T-cell (primary cell): ENCODE measurements around the gene TMEM80. TPM values are rescaled to one million over a fixed set of nuclear protein-coding genes. Genes with fewer than 3 reads are reported as not detected.
"Not testable (repeated sequence)": the region's sequence is repeated elsewhere in the genome, so short reads cannot be mapped to it uniquely, and the experiment has no call there.

Source experiments
- ATAC-seq, 4 experiments: fragments of 200-7000 bp in 3 of 4; fragments of 150-1000 bp in 1 of 4; cut with Tn5 transposase; replicated peaks in 1 of 4; 1 replicate in 3 of 4; 2 replicates in 1 of 4; pipeline ENCODE4 v1.10.0; 2021; ENCODE audit warnings: moderate library complexity in 3 of 4, mild to moderate bottlenecking in 2 of 4, moderate number of reproducible peaks in 1 of 4
- CTCF ChIA-PET, 2 donors: fragments of 300-600 bp; sonication (Branson Sonifier 250); formaldehyde crosslinking; loops; one replicate each; lab custom pipeline; 2022; ENCODE audit warnings: antibody characterized with exemption in 2 of 2; lab: Charles Lee
- POLR2A ChIA-PET, 2 donors: fragments of 300-600 bp; sonication (Branson Sonifier 250); formaldehyde crosslinking; loops; one replicate each; lab custom pipeline; 2022; ENCODE audit warnings: antibody characterized with exemption in 2 of 2; lab: Charles Lee
- DNase-seq, 35 experiments: peaks; one replicate each; pipeline versions ENCODE4 v3.0.0 to v3.0.0-alpha.2; 2013 to 2023
- H3K27ac ChIP-seq: one replicate; pipeline ENCODE4 v1.5.1; 2013; ENCODE audit warnings: low read length
- H3K27me3 ChIP-seq, 2 experiments: replicated peaks in 1 of 2; 1 replicate in 1 of 2; 2 replicates in 1 of 2; pipeline versions ENCODE4 v1.6.1 to v1.7.0; 2013; ENCODE audit warnings: low read length in 1 of 2, mixed read lengths in 1 of 2; ENCODE audit not compliant: control insufficient read depth in 2 of 2, insufficient read depth in 2 of 2; ENCODE audit errors: extremely low read depth in 1 of 2
- H3K36me3 ChIP-seq, 2 donors: 1 replicate in 1 of 2; 2 replicates in 1 of 2; pipeline versions ENCODE4 v1.6.1 to v1.7.0; 2013; ENCODE audit warnings: low read length in 1 of 2; ENCODE audit not compliant: control insufficient read depth in 2 of 2, insufficient read depth in 1 of 2; ENCODE audit errors: extremely low read depth in 1 of 2
- H3K4me1 ChIP-seq, 2 experiments: 1 replicate in 1 of 2; 2 replicates in 1 of 2; pipeline versions ENCODE4 v1.6.1 to v1.7.0; 2013; ENCODE audit warnings: low read length in 2 of 2, mixed read lengths in 1 of 2; ENCODE audit not compliant: insufficient read depth in 2 of 2, control insufficient read depth in 1 of 2; ENCODE audit errors: extremely low read depth in 1 of 2
- H3K4me3 ChIP-seq, 2 donors: 1 replicate in 1 of 2; 2 replicates in 1 of 2; pipeline versions ENCODE4 v1.5.1 to v1.7.0; 2013; ENCODE audit warnings: mild to moderate bottlenecking in 2 of 2, low read length in 1 of 2, moderate library complexity in 1 of 2; ENCODE audit not compliant: control insufficient read depth in 1 of 2; ENCODE audit errors: extremely low read depth in 1 of 2
- H3K9me3 ChIP-seq: 2 replicates; pipeline ENCODE4 v1.7.0; 2013
- H3K27ac Mint-ChIP-seq, 2 donors: one replicate each; pipeline ENCODE4 v1.8.0; 2020 to 2021; ENCODE audit warnings: mild to moderate bottlenecking in 2 of 2, mixed read lengths in 2 of 2
- H3K27me3 Mint-ChIP-seq, 2 donors: one replicate each; pipeline ENCODE4 v1.8.0; 2021 to 2022; ENCODE audit warnings: mixed read lengths in 2 of 2
- H3K36me3 Mint-ChIP-seq: one replicate; pipeline ENCODE4 v1.8.0; 2021; ENCODE audit warnings: mixed read lengths
- H3K4me1 Mint-ChIP-seq, 3 donors: one replicate each; pipeline ENCODE4 v1.8.0; 2020 to 2022; ENCODE audit warnings: mixed read lengths in 3 of 3, mild to moderate bottlenecking in 1 of 3
- H3K4me3 Mint-ChIP-seq, 3 donors: one replicate each; pipeline ENCODE4 v1.8.0; 2020 to 2022; ENCODE audit warnings: mild to moderate bottlenecking in 3 of 3, mixed read lengths in 3 of 3, moderate library complexity in 3 of 3
- H3K9me3 Mint-ChIP-seq, 3 donors: one replicate each; pipeline ENCODE4 v1.8.0; 2020 to 2022; ENCODE audit warnings: mixed read lengths in 3 of 3
- WGBS: methylation state at CpG from one replicate; pipeline ENCODE4 v1.1.5; 2013; ENCODE audit warnings: missing lambda C conversion rate; ENCODE audit not compliant: insufficient coverage; 5-methylcytosine and 5-hydroxymethylcytosine counted together
- total RNA-seq, 35 experiments: library from RNA in 6 of 35; stranded (reverse) in 6 of 35; fragments of 120-200 nt in 1 of 35; gene quantifications; one replicate each; pipeline versions ENCODE4 v1.2.1 to v1.2.4 and lab custom pipeline; 2013 to 2026

TMEM80 gene
- total RNA-seq: 10 to 100 TPM; 21.2 to 43.9 (median 42.4) TPM
- total RNA-seq (2013): 20.1 TPM
- 3.9 to 33.6 (median 16.9) reads per million in 29 experiments for total RNA-seq (lab: John Stamatoyannopoulos, UW)

DNA sequence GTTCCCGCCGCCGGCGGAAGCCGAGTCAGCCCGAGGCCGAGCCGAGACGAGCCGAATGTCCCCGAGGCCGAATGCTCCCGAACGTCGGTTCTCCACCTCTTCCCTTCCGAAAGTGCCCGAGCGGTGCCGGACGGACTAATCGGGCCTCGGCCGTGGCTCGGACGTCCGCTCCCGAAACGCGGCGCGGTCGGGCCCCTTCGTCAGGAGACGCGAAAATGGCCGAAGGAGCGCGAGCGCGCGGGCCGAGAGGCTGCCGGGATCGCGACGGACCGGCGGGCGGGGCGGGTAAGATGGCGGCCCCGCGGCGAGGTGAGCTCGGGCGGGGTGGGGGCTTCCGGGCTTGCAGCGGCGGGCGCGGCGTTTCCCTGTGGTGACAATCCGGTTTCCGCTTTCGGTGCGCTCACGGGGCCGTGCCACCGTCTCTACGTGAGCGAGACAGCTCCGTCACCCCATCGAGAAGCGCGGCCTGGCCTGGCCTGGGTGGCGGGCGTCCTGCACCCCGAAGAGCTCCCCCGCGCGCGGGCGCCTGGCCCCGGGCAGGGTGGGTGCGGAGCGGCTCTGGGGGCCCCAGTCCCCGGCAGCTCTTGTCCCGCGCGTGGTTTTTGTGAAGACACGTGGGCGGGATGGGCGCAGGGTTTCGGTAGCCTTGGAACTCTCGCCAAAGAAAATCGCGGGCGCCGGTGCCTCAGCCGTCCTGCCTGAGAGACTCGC is at the start of gene TMEM80:
TSS of gene TMEM80 (plus strand) at position 279 of the 711 bp plus-strand sequence. CDS start at position 291, 12 bp downstream.
- Histone ChIP-seq H3K36me3 (peaks cover 0 to 7% of the 10 kb centered on the region in 2 donors), H3K4me3 (peak within 1 kb of the TSS; percentile 73 to 88), H3K9me3 (no peaks in the 10 kb centered on the region), H3K27ac (peak within 1 kb of the TSS; percentile 98), H3K4me1 (peaks cover 26 to 62% of the 10 kb centered on the region in 2 experiments), H3K27me3 (no peaks in the 10 kb centered on the region)
- peak; percentile 62 to 73 (median 72) for ATAC-seq
- CTCF ChIA-PET: interaction anchor here in 1 of 2 donors (1.0 to 2.3 kb wide), 4 partner anchors 26 to 140 kb away, joined by 3 to 14 read pairs (median 4); no protein-coding TSS in a partner anchor
- peaks cover 3% of the 10 kb centered on the region for H3K36me3 Mint-ChIP-seq
- peak within 1 kb of the TSS; percentile 84 to 88 (median 88) for H3K4me3 Mint-ChIP-seq
- under 1% methylated on average over 101 of the region's 101 CpGs for WGBS
- H3K4me1 Mint-ChIP-seq: peaks cover 46 to 53% (median 52%) of the 10 kb centered on the region in 3 donors
- peak within 1 kb of the TSS; percentile 94 to 96 for H3K27ac Mint-ChIP-seq
- POLR2A ChIA-PET: interaction anchor here (0.6 to 1.2 kb wide), 7 partner anchors 13 to 289 kb away, joined by 3 to 8 read pairs (median 3); no protein-coding TSS in a partner anchor
- H3K9me3 Mint-ChIP-seq: no peaks in the 10 kb centered on the region
- no peaks in the 10 kb centered on the region for H3K27me3 Mint-ChIP-seq
- DNase-seq: peak; percentile 90 to 98 (median 95)

DNA sequence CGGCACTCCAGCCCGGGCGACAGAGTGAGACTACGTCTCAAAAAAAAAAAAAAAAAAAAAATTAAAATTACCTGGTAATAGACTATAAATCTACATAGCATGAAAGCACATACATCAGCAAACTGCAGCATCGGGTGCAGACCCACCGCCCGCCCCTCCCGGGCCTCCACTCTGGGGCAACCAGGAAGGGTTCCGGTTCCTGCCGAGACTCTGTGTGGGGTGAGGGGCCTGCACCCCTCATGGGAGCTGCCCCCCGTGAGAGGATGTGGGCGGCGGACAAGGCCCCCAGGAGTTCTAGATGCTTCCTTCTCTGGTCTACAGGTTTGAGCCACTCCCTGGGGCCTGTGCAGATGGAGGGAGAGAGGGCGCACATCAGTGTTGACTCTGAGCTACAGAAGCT is 49.4 kb upstream of the TMEM80 start:
- ChIA-PET POLR2A (interaction anchor here in 1 of 2 donors (0.6 kb wide), 1 partner anchor 76 kb away, joined by 3 read pairs; no protein-coding TSS in a partner anchor), CTCF (interaction anchor here in 1 of 2 donors (0.7 kb wide), 1 partner anchor 1884 kb away, joined by 5 read pairs; no protein-coding TSS in a partner anchor)
- no peak for DNase-seq
- peaks cover 0 to 4% of the 10 kb centered on the region in 2 experiments for H3K4me1 ChIP-seq
- peaks cover 13 to 14% of the 10 kb centered on the region in 2 donors for H3K36me3 ChIP-seq
- H3K9me3 ChIP-seq: no peaks in the 10 kb centered on the region
- 80% methylated on average over 3 of the region's 14 CpGs for WGBS
- no peak overlapping the region for H3K27ac ChIP-seq
- Mint-ChIP-seq H3K36me3 (peaks cover 8% of the 10 kb centered on the region), H3K27ac (no peak overlapping the region), H3K27me3 (no peaks in the 10 kb centered on the region), H3K9me3 (no peaks in the 10 kb centered on the region), H3K4me1 (peaks cover 0 to 7% (median 4%) of the 10 kb centered on the region in 3 donors), H3K4me3 (no peak overlapping the region)
- H3K27me3 ChIP-seq: no peaks in the 10 kb centered on the region
- no peak for ATAC-seq
- no peak overlapping the region for H3K4me3 ChIP-seq

DNA sequence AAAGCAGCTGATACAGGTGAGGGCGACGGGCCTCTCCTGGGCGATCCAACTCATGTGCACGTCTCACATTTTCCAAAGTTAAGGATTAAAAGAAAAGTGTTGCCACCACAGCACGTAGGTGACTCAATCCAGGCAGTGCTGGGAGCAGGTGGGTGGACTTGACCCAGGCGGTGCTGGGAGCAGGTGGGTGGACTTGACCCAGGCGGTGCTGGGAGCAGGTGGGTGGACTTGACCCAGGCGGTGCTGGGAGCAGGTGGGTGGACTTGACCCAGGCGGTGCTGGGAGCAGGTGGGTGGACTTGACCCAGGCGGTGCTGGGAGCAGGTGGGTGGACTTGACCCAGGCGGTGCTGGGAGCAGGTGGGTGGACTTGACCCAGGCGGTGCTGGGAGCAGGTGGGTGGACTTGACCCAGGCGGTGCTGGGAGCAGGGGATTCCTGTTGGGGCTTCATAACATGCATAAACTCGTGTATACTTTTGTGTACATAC is 47.9 kb upstream of the TMEM80 start:
- peaks cover 14 to 16% of the 10 kb centered on the region in 2 donors for H3K36me3 ChIP-seq
- 100% methylated on average over 4 of the region's 14 CpGs for WGBS
- H3K4me3 Mint-ChIP-seq, CTCF ChIA-PET, H3K27me3 ChIP-seq, H3K9me3 ChIP-seq, DNase-seq, H3K4me1 ChIP-seq, H3K27ac ChIP-seq, H3K9me3 Mint-ChIP-seq, H3K36me3 Mint-ChIP-seq, H3K4me1 Mint-ChIP-seq, ATAC-seq, POLR2A ChIA-PET, H3K4me3 ChIP-seq, H3K27ac Mint-ChIP-seq, H3K27me3 Mint-ChIP-seq: not testable (repeated sequence)

DNA sequence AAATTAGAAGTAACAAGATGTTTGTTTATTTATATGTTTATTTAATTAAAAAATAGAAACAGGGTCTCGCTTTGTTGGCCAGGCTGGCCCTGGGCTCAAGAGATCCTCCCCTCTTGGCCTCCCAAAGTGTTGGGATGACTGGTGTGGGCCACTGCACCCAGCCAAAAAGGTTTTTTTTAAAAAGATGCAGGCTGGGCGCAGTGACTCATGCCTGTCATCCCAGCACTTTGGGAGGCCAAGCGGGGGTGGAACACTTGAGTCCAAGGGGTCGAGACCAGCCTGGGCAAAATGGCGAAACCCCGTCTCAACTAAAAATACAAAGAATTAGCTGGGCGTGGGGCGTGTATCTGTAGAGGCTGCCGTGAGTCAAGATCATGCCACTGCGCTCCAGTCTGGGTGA is 45.1 kb upstream of the TMEM80 start:
- WGBS: 100% methylated on average over 3 of the region's 10 CpGs
- no peak overlapping the region for H3K4me3 Mint-ChIP-seq
- no peaks in the 10 kb centered on the region for H3K4me1 Mint-ChIP-seq
- no peak overlapping the region for H3K27ac Mint-ChIP-seq
- Histone ChIP-seq H3K27ac (no peak overlapping the region), H3K36me3 (peaks cover 7 to 17% of the 10 kb centered on the region in 2 donors), H3K4me1 (no peaks in the 10 kb centered on the region), H3K27me3 (no peaks in the 10 kb centered on the region), H3K9me3 (no peaks in the 10 kb centered on the region), H3K4me3 (no peak overlapping the region)
- DNase-seq (no peak), ATAC-seq (no peak)
- peaks cover 8% of the 10 kb centered on the region for H3K36me3 Mint-ChIP-seq
- ChIA-PET CTCF (no interaction called here), POLR2A (no interaction called here)
- H3K9me3 Mint-ChIP-seq: no peaks in the 10 kb centered on the region
- H3K27me3 Mint-ChIP-seq: no peaks in the 10 kb centered on the region

DNA sequence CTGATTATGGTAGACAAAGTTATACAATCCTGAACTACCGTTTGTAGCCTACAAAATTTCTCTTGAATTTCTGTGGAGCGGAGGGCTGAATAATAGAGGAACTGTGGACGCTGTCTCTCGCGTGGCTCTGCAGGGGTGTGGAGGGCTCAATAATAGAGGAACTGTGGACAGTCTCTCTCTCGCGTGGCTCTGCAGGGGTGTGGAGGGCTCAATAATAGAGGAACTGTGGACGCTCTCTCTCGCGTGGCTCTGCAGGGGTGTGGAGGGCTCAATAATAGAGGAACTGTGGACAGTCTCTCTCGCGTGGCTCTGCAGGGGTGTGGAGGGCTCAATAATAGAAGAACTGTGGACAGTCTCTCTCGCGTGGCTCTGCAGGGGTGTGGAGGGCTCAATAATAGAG is 42.5 kb upstream of the TMEM80 start:
- POLR2A ChIA-PET: interaction anchor here in 1 of 2 donors (0.6 kb wide), 1 partner anchor 73 kb away, joined by 3 read pairs; no protein-coding TSS in a partner anchor
- H3K27ac Mint-ChIP-seq, H3K9me3 ChIP-seq, H3K4me1 ChIP-seq, H3K27me3 ChIP-seq, H3K36me3 Mint-ChIP-seq, H3K4me1 Mint-ChIP-seq, H3K4me3 Mint-ChIP-seq, H3K27ac ChIP-seq, CTCF ChIA-PET, ATAC-seq, H3K9me3 Mint-ChIP-seq, H3K27me3 Mint-ChIP-seq, DNase-seq, H3K4me3 ChIP-seq: not testable (repeated sequence)
- 98% methylated on average over 13 of the region's 14 CpGs for WGBS
- H3K36me3 ChIP-seq: peaks cover 7 to 24% of the 10 kb centered on the region in 2 donors

DNA sequence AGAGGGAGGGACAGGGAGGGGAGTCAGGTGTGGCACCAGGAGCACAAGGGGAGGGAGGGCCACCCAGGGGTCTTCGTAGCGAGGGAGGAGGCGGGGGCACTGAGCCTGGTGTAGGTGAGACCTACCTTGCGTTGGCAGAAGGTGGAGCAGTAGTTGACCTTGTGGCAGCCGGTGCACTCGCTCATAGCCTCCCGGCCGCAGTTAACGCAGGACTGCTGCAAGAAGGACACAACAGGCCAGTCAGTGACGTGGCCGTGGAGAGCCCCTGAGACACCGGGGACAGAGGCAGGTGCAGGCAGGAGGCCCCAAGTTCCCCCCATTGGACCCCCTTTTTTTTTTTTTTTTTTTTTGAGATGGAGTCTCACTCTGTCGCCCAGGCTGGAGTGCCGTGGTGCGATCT is 41.8 kb upstream of the TMEM80 start:
- Mint-ChIP-seq H3K27ac (no peak overlapping the region), H3K36me3 (peaks cover 3% of the 10 kb centered on the region), H3K27me3 (no peaks in the 10 kb centered on the region), H3K9me3 (no peaks in the 10 kb centered on the region), H3K4me3 (no peak overlapping the region), H3K4me1 (no peaks in the 10 kb centered on the region)
- 99% methylated on average over 9 of the region's 15 CpGs for WGBS
- peak in 1 of 4 experiments; percentile 22 for ATAC-seq
- ChIA-PET POLR2A (no interaction called here), CTCF (no interaction called here)
- Histone ChIP-seq H3K27ac (no peak overlapping the region), H3K36me3 (peaks cover 10 to 24% of the 10 kb centered on the region in 2 donors), H3K4me3 (no peak overlapping the region), H3K27me3 (no peaks in the 10 kb centered on the region), H3K9me3 (no peaks in the 10 kb centered on the region), H3K4me1 (no peaks in the 10 kb centered on the region)
- no peak for DNase-seq
